SK-N-SH (cell line): ENCODE data around the gene CRB2. TPM values are rescaled to one million over a fixed set of nuclear protein-coding genes. Genes with fewer than 3 reads are reported as not detected.

Source experiments
- CTCF ChIA-PET: fragments of 300-600, 350-600 bp; formaldehyde crosslinking; extraction: SDS; loops from one replicate; lab custom pipeline; 2021; lab: Yijun Ruan, JAX
- POLR2A ChIA-PET: fragments of 350-600 bp; sonication (Branson Sonifier 250); formaldehyde crosslinking; extraction: SDS; loops from one replicate; lab custom pipeline; 2020; ENCODE audit warnings: antibody characterized with exemption, inconsistent platforms; lab: Yijun Ruan, JAX
- DNase-seq: peaks from one replicate; pipeline ENCODE4 v3.0.0; 2012
- H2AFZ ChIP-seq: fragments of 200-600 bp; sonication (generic); 2 replicates; pipeline ENCODE4 v1.8.1; 2016; ENCODE audit warnings: antibody characterized with exemption, mild to moderate bottlenecking, low read depth
- H3F3A ChIP-seq: fragments of 200-600 bp; sonication (generic); replicated peaks from 2 replicates; pipeline ENCODE3; 2016; ENCODE audit warnings: antibody characterized with exemption, mild to moderate bottlenecking; ENCODE audit not compliant: insufficient read depth
- H3K27ac ChIP-seq, 2 experiments: fragments of 200-500 bp in 1 of 2; fragments of 200-600 bp in 1 of 2; sonication (Bioruptor generic) in 1 of 2; sonication (generic), shearing (Covaris generic) in 1 of 2; 2 replicates each; pipeline versions ENCODE4 v1.5.1 to v1.6.1; 2014 to 2016; ENCODE audit warnings: low read depth in 2 of 2, inconsistent platforms in 1 of 2, low read length in 1 of 2, mild to moderate bottlenecking in 1 of 2, mixed read lengths in 1 of 2
- H3K27me3 ChIP-seq: fragments of 200-600 bp; sonication (generic), shearing (Covaris generic); 2 replicates; pipeline ENCODE4 v1.6.1; 2016; ENCODE audit warnings: mixed run types; ENCODE audit not compliant: insufficient read depth
- H3K36me3 ChIP-seq, 2 experiments: fragments of 200-500 bp in 1 of 2; fragments of 200-600 bp in 1 of 2; sonication (Bioruptor generic) in 1 of 2; sonication (generic) in 1 of 2; replicated peaks in 1 of 2; 2 replicates each; pipeline versions ENCODE3 to v1.5.1; 2014 to 2016; ENCODE audit warnings: low read length in 1 of 2, mild to moderate bottlenecking in 1 of 2; ENCODE audit not compliant: insufficient read depth in 2 of 2, control insufficient read depth in 1 of 2
- H3K4me1 ChIP-seq, 2 experiments: fragments of 200-500 bp in 1 of 2; fragments of 200-600 bp in 1 of 2; sonication (Bioruptor generic) in 1 of 2; sonication (generic), shearing (Covaris generic) in 1 of 2; 2 replicates each; pipeline versions ENCODE4 v1.5.1 to v1.6.1; 2014 to 2016; ENCODE audit warnings: low read depth in 1 of 2, low read length in 1 of 2, mixed run types in 1 of 2; ENCODE audit not compliant: insufficient read depth in 2 of 2, control insufficient read depth in 1 of 2
- H3K4me2 ChIP-seq: fragments of 200-600 bp; sonication (generic), shearing (Covaris generic); 2 replicates; pipeline ENCODE4 v1.6.1; 2017; ENCODE audit warnings: mixed run types
- H3K4me3 ChIP-seq, 2 experiments: fragments of 200-500 bp in 1 of 2; fragments of 200-600 bp in 1 of 2; sonication (Bioruptor generic) in 1 of 2; sonication (generic), shearing (Covaris generic) in 1 of 2; 2 replicates each; pipeline versions ENCODE4 v1.5.1 to v1.8.1; 2014 to 2016; ENCODE audit warnings: low read depth in 2 of 2, inconsistent platforms in 1 of 2, low read length in 1 of 2, mild to moderate bottlenecking in 1 of 2, mixed read lengths in 1 of 2, moderate library complexity in 1 of 2
- H3K79me2 ChIP-seq: fragments of 200-600 bp; sonication (generic); 2 replicates; pipeline ENCODE4 v1.8.1; 2017; ENCODE audit warnings: mild to moderate bottlenecking; ENCODE audit not compliant: insufficient read depth
- H3K9ac ChIP-seq: fragments of 200-600 bp; sonication (generic); 2 replicates; pipeline ENCODE4 v1.6.1; 2017; ENCODE audit warnings: mixed run types
- H3K9me2 ChIP-seq: fragments of 200-600 bp; sonication (generic); 2 replicates; pipeline ENCODE4 v1.6.1; 2017; ENCODE audit warnings: mixed run types
- H3K9me3 ChIP-seq: fragments of 200-600 bp; sonication (generic); 2 replicates; pipeline ENCODE4 v1.6.1; 2017; ENCODE audit warnings: mixed run types, mild to moderate bottlenecking, moderate library complexity
- H4K20me1 ChIP-seq: fragments of 200-600 bp; sonication (generic); 2 replicates; pipeline ENCODE4 v1.6.1; 2017; ENCODE audit warnings: mild to moderate bottlenecking, mixed run types; ENCODE audit not compliant: insufficient read depth
- CHD2 ChIP-seq: fragments of 150-350 bp; IDR thresholded peaks from 2 replicates; pipeline ENCODE4 v1.6.1; 2018; ENCODE audit warnings: low read length; ENCODE audit not compliant: partially characterized antibody
- ELF1 ChIP-seq: IDR thresholded peaks from 2 replicates; pipeline ENCODE4 v1.4.0; 2012
- EP300 ChIP-seq, 2 experiments: IDR thresholded peaks; 2 replicates each; pipeline versions ENCODE4 v1.4.0 to v1.6.1; 2012; ENCODE audit warnings: borderline replicate concordance in 1 of 2, low read depth in 1 of 2, low read length in 1 of 2
- FOXJ3 ChIP-seq: sonication (generic); formaldehyde crosslinking; IDR thresholded peaks from 2 replicates; pipeline ENCODE4 v1.5.1; 2020; ENCODE audit warnings: mild to moderate bottlenecking, missing genetic modification reagents
- GABPA ChIP-seq: IDR thresholded peaks from 2 replicates; pipeline ENCODE4 v1.4.0; 2012; ENCODE audit warnings: low read depth, mild to moderate bottlenecking
- GATA2 ChIP-seq: sonication (generic); formaldehyde crosslinking; IDR thresholded peaks from 2 replicates; pipeline ENCODE4 v1.5.0; 2020; ENCODE audit warnings: mild to moderate bottlenecking, missing genetic modification reagents
- JUND ChIP-seq: IDR thresholded peaks from 2 replicates; pipeline ENCODE4 v1.4.0; 2012
- POLR2AphosphoS5 ChIP-seq: IDR thresholded peaks from 2 replicates; pipeline ENCODE4 v1.6.1; 2012; ENCODE audit warnings: low read depth, low read length
- TEAD4 ChIP-seq: IDR thresholded peaks from 2 replicates; pipeline ENCODE4 v1.4.0; 2012; ENCODE audit warnings: mild to moderate bottlenecking, borderline replicate concordance; ENCODE audit not compliant: insufficient read depth
- YY1 ChIP-seq: IDR thresholded peaks from 2 replicates; pipeline ENCODE4 v1.4.0; 2012; ENCODE audit warnings: low read depth, mild to moderate bottlenecking
- WGBS: methylation state at CpG from one replicate; pipeline ENCODE4 v1.1.6; 2017; ENCODE audit warnings: low lambda C conversion rate; 5-methylcytosine and 5-hydroxymethylcytosine counted together
- polyA plus RNA-seq, 3 experiments: library from polyadenylated mRNA; depleted of rRNA; stranded (reverse); fragments of >200 nt; gene quantifications; 2 replicates each; pipeline ENCODE4 v1.2.3, GENCODE V29; 2012
- TF ChIP-seq, protein P1 (sequence below): IDR thresholded peaks from 2 replicates; pipeline ENCODE4 v1.4.0; 2012; ENCODE audit warnings: low read depth, borderline replicate concordance
- TF ChIP-seq, protein P2 (sequence below): IDR thresholded peaks from 2 replicates; pipeline ENCODE4 v1.6.1; 2012; ENCODE audit warnings: mild to moderate bottlenecking, low read depth, low read length, moderate library complexity
- TF ChIP-seq, protein P3 (sequence below): IDR thresholded peaks from 2 replicates; pipeline ENCODE4 v1.4.0; 2012; ENCODE audit warnings: low read depth
- TF ChIP-seq, protein P4 (sequence below): fragments of 200-600 bp; sonication (generic); IDR thresholded peaks from 2 replicates; pipeline ENCODE4 v1.6.1; 2017; ENCODE audit warnings: antibody characterized with exemption, mild to moderate bottlenecking, moderate library complexity
- TF ChIP-seq, protein P5 (sequence below): IDR thresholded peaks from 2 replicates; pipeline ENCODE4 v1.4.0; 2012; ENCODE audit warnings: low read depth, borderline replicate concordance

CRB2 gene
- polyA plus RNA-seq, 1 of the 3 experiments (the other 2 are of a cell fraction) = not detected

DNA sequence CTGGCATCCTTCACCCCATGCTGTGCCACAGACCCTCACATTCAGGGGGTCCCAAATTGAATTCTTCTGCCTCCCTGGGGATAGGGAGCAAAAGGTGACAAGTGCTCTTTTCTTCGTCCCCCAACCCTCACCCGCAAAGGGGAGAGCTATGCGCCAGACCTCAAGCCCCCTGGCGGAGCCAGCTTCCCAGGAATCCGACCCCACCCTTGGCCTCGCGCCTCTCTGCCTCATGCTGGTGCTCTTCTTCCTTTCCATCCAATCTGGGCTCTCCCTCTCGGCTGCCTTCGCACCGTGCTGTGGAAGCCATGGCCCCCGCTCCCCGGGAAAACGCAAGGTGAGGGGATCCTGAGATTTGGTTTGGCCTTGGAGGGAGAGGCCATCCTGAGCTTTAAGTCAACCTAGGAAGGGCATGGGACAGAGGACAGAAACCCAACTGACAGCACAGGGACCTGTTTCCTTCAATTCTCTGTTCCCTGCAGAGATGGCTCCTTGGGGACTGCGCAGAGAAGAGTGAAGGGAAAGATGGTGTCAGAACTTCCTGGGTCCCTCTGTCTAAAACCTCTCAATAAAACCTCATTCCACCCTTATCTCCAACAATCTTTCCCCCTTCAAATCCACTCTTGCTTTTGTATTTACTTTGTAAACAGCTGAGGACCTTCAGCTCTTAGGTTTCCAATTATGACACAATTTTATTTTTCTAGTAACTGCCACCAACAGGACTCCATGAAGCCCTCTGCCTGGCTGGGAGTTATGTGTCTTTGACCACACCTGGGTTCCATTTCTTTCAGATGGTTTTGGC lies 36.3 kb upstream of the CRB2 start:
- Histone ChIP-seq H3K79me2 (no peaks in the 10 kb centered on the region), H4K20me1 (no peaks in the 10 kb centered on the region), H3F3A (peaks cover 3% of the 10 kb centered on the region), H3K4me2 (no peak overlapping the region), H3K9me3 (no peaks in the 10 kb centered on the region), H3K36me3 (no peaks in the 10 kb centered on the region), H3K4me3 (no peak overlapping the region), H2AFZ (no peak overlapping the region), H3K9me2 (no peaks in the 10 kb centered on the region), H3K9ac (no peak overlapping the region), H3K27ac (no peak overlapping the region; a peak in 1 of 4 replicates), H3K4me1 (peaks cover 0 to 15% of the 10 kb centered on the region in 2 experiments; a peak in 2 of 4 replicates), H3K27me3 (no peaks in the 10 kb centered on the region)
- TF ChIP-seq ELF1 (no peak), EP300 (IDR thresholded peaks at IDR 0.05; ENCODE audit: borderline replicate concordance in 1 of 2, low read depth in 1 of 2, low read length in 1 of 2) (no peak), GABPA (no peak), FOXJ3 (no peak), JUND (no peak), TEAD4 (no peak), GATA2 (CRISPR knock-in tag) (no peak), POLR2AphosphoS5 (no peak), YY1 (no peak), CHD2 (no peak)
- TF ChIP-seq, protein P1, sequence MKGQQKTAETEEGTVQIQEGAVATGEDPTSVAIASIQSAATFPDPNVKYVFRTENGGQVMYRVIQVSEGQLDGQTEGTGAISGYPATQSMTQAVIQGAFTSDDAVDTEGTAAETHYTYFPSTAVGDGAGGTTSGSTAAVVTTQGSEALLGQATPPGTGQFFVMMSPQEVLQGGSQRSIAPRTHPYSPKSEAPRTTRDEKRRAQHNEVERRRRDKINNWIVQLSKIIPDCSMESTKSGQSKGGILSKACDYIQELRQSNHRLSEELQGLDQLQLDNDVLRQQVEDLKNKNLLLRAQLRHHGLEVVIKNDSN = no peak
- TF ChIP-seq, protein P2, sequence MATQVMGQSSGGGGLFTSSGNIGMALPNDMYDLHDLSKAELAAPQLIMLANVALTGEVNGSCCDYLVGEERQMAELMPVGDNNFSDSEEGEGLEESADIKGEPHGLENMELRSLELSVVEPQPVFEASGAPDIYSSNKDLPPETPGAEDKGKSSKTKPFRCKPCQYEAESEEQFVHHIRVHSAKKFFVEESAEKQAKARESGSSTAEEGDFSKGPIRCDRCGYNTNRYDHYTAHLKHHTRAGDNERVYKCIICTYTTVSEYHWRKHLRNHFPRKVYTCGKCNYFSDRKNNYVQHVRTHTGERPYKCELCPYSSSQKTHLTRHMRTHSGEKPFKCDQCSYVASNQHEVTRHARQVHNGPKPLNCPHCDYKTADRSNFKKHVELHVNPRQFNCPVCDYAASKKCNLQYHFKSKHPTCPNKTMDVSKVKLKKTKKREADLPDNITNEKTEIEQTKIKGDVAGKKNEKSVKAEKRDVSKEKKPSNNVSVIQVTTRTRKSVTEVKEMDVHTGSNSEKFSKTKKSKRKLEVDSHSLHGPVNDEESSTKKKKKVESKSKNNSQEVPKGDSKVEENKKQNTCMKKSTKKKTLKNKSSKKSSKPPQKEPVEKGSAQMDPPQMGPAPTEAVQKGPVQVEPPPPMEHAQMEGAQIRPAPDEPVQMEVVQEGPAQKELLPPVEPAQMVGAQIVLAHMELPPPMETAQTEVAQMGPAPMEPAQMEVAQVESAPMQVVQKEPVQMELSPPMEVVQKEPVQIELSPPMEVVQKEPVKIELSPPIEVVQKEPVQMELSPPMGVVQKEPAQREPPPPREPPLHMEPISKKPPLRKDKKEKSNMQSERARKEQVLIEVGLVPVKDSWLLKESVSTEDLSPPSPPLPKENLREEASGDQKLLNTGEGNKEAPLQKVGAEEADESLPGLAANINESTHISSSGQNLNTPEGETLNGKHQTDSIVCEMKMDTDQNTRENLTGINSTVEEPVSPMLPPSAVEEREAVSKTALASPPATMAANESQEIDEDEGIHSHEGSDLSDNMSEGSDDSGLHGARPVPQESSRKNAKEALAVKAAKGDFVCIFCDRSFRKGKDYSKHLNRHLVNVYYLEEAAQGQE = no peak
- TF ChIP-seq, protein P3, sequence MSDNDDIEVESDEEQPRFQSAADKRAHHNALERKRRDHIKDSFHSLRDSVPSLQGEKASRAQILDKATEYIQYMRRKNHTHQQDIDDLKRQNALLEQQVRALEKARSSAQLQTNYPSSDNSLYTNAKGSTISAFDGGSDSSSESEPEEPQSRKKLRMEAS = no peak
- TF ChIP-seq, protein P4, sequence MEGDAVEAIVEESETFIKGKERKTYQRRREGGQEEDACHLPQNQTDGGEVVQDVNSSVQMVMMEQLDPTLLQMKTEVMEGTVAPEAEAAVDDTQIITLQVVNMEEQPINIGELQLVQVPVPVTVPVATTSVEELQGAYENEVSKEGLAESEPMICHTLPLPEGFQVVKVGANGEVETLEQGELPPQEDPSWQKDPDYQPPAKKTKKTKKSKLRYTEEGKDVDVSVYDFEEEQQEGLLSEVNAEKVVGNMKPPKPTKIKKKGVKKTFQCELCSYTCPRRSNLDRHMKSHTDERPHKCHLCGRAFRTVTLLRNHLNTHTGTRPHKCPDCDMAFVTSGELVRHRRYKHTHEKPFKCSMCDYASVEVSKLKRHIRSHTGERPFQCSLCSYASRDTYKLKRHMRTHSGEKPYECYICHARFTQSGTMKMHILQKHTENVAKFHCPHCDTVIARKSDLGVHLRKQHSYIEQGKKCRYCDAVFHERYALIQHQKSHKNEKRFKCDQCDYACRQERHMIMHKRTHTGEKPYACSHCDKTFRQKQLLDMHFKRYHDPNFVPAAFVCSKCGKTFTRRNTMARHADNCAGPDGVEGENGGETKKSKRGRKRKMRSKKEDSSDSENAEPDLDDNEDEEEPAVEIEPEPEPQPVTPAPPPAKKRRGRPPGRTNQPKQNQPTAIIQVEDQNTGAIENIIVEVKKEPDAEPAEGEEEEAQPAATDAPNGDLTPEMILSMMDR = no peak
- TF ChIP-seq, protein P5, sequence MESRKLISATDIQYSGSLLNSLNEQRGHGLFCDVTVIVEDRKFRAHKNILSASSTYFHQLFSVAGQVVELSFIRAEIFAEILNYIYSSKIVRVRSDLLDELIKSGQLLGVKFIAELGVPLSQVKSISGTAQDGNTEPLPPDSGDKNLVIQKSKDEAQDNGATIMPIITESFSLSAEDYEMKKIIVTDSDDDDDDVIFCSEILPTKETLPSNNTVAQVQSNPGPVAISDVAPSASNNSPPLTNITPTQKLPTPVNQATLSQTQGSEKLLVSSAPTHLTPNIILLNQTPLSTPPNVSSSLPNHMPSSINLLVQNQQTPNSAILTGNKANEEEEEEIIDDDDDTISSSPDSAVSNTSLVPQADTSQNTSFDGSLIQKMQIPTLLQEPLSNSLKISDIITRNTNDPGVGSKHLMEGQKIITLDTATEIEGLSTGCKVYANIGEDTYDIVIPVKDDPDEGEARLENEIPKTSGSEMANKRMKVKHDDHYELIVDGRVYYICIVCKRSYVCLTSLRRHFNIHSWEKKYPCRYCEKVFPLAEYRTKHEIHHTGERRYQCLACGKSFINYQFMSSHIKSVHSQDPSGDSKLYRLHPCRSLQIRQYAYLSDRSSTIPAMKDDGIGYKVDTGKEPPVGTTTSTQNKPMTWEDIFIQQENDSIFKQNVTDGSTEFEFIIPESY = no peak
- DNase-seq = no peak
- WGBS = 89% methylated on average over 14 of the region's 14 CpGs
- ChIA-PET POLR2A (no interaction called here), CTCF (no interaction called here)
